PFSK-1 (cell line): Measurements from ENCODE around the gene NXN.

ENCODE experiments used
- FOXP2 ChIP-seq: optimal IDR thresholded peaks from 2 replicates; pipeline ENCODE3; 2011; ENCODE audit warnings: borderline replicate concordance, control low read depth, inconsistent platforms; ENCODE audit not compliant: insufficient read depth; ENCODE audit errors: extremely low read length, extremely low read depth
- POLR2AphosphoS5 ChIP-seq: IDR thresholded peaks from 2 replicates; pipeline ENCODE4 v1.6.1; 2012; ENCODE audit warnings: low read depth, mild to moderate bottlenecking, control low read depth, low read length, moderate library complexity
- SIN3A ChIP-seq: IDR thresholded peaks from 2 replicates; pipeline ENCODE4 v1.6.1; 2012; ENCODE audit warnings: mild to moderate bottlenecking, low read length, moderate library complexity, borderline replicate concordance; ENCODE audit not compliant: insufficient read depth
- TAF1 ChIP-seq: IDR thresholded peaks from 2 replicates; pipeline ENCODE4 v1.6.1; 2012; ENCODE audit warnings: low read length, control low read depth, borderline replicate concordance; ENCODE audit not compliant: insufficient read depth
- TF ChIP-seq, protein P1 (sequence below), 2 experiments: IDR thresholded peaks; 2 replicates each; pipeline versions ENCODE4 v1.6.1 to v1.8.0; 2011 to 2012; ENCODE audit warnings: low read depth in 2 of 2, low read length in 2 of 2, control low read depth in 1 of 2, inconsistent platforms in 1 of 2, mild to moderate bottlenecking in 1 of 2, moderate library complexity in 1 of 2; ENCODE audit not compliant: insufficient read depth in 1 of 2

The NXN gene

DNA sequence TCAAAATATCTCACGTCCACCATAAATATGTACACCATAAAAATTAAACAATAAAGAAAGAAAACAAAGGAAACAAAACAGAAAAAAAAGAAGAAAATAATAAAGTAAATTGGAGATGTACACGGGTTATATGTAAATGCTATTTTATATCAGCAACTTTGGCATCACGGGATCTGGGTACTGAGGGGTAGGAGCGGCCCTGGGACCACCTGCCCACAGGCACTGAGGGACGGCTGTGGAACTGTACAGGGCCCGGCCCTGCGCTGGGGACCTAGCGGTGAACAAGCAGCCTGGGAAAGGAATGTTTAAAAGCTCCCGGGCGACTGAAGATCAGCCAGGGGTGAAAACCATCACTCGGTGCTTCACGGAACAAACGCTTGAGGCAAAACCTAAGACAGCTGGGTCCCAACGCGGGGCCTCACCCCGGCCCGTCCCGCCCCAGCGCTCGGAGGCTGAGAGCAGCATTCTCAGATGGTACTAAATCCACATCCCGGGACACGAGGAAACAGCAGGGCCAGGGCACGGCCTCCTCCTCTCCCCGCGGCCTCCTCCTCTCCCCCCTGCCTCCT lies 31.2 kb downstream of the NXN start:
- no peak for TF ChIP-seq SIN3A
- TF ChIP-seq FOXP2, result no peak
- TF ChIP-seq POLR2AphosphoS5, result no peak
- TF ChIP-seq TAF1, result no peak
- TF ChIP-seq, protein P1, sequence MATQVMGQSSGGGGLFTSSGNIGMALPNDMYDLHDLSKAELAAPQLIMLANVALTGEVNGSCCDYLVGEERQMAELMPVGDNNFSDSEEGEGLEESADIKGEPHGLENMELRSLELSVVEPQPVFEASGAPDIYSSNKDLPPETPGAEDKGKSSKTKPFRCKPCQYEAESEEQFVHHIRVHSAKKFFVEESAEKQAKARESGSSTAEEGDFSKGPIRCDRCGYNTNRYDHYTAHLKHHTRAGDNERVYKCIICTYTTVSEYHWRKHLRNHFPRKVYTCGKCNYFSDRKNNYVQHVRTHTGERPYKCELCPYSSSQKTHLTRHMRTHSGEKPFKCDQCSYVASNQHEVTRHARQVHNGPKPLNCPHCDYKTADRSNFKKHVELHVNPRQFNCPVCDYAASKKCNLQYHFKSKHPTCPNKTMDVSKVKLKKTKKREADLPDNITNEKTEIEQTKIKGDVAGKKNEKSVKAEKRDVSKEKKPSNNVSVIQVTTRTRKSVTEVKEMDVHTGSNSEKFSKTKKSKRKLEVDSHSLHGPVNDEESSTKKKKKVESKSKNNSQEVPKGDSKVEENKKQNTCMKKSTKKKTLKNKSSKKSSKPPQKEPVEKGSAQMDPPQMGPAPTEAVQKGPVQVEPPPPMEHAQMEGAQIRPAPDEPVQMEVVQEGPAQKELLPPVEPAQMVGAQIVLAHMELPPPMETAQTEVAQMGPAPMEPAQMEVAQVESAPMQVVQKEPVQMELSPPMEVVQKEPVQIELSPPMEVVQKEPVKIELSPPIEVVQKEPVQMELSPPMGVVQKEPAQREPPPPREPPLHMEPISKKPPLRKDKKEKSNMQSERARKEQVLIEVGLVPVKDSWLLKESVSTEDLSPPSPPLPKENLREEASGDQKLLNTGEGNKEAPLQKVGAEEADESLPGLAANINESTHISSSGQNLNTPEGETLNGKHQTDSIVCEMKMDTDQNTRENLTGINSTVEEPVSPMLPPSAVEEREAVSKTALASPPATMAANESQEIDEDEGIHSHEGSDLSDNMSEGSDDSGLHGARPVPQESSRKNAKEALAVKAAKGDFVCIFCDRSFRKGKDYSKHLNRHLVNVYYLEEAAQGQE (IDR thresholded peaks at IDR 0.05; ENCODE audit: insufficient read depth in 1 of 2, low read depth in 2 of 2, low read length in 2 of 2), result no peak

DNA sequence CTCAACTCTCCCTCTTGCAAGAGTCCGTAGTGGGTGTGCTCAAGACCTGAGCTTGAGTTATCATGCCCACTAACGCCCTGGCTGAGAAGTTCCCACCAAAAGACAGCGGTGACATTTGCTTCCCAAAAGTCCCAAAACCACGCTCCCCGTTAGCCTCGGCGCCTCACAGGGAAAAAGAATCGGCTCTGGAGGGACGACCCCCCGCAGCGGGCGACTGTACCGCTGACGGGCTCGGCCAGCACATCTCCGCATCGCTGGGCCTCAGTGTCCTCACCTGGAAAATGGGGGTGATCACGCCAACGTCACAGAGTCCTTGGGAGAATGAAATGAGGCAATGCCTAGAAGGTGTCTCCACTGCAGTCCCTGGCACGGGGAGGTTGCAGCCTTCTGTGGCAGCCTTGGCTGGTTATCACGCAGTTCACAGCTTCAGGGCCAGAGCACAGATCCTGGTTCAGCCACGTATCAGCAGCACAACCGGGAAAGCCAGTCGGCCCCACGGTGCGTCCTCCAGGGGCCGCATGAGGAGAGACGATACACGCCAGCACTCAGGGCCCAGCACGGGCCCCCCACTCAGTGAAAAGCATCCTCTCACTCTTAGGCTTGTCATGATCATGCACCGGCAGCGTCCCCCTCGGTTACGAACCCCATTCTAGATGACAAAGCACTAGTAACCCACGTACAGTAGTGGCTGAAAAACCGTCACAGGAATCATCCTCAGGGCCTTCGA lies 32.9 kb downstream of the NXN start:
- TF ChIP-seq POLR2AphosphoS5 (no peak), SIN3A (no peak), FOXP2 (no peak)

DNA sequence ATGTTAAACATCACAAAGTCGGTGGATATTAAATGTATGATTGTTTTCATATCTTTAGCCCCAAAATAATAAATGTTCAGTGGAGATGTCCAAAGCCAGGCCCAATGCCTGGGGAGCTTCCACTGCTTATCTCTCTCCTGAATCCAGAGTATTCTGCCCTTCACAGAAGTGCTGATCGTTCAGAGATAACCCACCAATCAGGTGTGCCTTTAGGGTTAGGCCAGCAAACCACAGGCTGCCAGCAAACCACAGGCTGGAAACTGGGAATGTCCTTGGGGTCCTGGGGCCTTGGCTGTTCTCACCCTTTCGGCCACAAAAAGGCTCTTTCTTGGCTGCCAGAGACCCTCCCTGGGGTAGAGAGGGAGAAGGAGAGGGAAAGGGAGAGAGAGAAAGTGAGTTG lies 33.9 kb downstream of the NXN start:
- TF ChIP-seq TAF1, result no peak
- no peak for TF ChIP-seq FOXP2
- TF ChIP-seq, protein P1 (IDR thresholded peaks at IDR 0.05; ENCODE audit: insufficient read depth in 1 of 2, low read depth in 2 of 2, low read length in 2 of 2), result no peak
- TF ChIP-seq SIN3A, result no peak
- no peak for TF ChIP-seq POLR2AphosphoS5

DNA sequence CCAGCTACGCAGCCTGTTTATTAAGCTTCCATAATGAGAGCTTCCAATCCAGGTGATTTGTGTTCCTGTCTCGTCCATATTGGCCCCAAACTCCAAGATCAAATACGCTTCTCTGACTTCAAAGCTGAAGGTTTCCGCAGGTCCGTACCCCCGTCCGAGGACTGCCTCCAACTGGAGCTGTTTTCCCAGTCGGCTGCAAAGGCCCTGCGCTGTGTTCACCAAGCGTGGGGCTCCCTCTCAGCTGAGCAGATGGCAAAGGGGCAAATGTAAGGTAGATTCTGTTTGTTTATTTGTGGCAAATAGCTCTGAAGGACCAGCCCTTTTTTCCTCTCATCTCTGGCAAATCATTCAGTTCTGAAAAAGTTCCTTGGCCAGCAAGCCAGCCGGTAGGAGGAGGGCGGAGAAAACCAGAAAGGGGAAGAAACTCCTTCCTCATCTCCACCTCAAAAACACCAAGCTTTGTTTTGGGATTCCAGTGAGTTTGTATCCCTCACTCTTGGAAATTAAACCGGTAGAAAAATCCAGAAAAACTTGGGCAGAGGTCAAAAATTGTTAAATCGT lies 35.2 kb downstream of the NXN start:
- TF ChIP-seq SIN3A (no peak), TAF1 (no peak), POLR2AphosphoS5 (no peak), FOXP2 (no peak)
- TF ChIP-seq, protein P1 (IDR thresholded peaks at IDR 0.05; ENCODE audit: insufficient read depth in 1 of 2, low read depth in 2 of 2, low read length in 2 of 2), result no peak

DNA sequence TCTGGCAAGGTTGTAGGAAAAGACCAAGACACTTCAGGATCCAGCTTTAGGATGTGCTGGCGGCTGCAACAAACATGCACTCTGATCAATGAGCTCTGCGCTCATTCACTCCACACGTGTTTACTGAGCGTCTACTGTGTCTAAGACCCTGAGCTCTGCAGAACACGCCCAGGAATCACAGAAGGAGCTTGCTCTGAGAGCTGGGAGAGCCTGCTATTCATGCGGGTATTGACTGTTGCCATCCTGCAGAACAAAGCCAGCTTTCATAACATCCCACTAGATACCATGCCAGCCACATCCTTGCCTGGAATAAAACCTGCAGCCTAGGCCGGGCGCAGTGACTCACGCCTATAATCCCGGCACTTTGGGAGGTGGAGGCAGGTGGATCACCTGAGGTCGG lies 44.1 kb downstream of the NXN start:
- TF ChIP-seq FOXP2, result no peak
- no peak for TF ChIP-seq POLR2AphosphoS5
- no peak for TF ChIP-seq SIN3A
- TF ChIP-seq, protein P1 (IDR thresholded peaks at IDR 0.05; ENCODE audit: insufficient read depth in 1 of 2, low read depth in 2 of 2, low read length in 2 of 2), result no peak
